Measurements from ENCODE around the gene ARHGEF10L.

Gene ARHGEF10L

DNA sequence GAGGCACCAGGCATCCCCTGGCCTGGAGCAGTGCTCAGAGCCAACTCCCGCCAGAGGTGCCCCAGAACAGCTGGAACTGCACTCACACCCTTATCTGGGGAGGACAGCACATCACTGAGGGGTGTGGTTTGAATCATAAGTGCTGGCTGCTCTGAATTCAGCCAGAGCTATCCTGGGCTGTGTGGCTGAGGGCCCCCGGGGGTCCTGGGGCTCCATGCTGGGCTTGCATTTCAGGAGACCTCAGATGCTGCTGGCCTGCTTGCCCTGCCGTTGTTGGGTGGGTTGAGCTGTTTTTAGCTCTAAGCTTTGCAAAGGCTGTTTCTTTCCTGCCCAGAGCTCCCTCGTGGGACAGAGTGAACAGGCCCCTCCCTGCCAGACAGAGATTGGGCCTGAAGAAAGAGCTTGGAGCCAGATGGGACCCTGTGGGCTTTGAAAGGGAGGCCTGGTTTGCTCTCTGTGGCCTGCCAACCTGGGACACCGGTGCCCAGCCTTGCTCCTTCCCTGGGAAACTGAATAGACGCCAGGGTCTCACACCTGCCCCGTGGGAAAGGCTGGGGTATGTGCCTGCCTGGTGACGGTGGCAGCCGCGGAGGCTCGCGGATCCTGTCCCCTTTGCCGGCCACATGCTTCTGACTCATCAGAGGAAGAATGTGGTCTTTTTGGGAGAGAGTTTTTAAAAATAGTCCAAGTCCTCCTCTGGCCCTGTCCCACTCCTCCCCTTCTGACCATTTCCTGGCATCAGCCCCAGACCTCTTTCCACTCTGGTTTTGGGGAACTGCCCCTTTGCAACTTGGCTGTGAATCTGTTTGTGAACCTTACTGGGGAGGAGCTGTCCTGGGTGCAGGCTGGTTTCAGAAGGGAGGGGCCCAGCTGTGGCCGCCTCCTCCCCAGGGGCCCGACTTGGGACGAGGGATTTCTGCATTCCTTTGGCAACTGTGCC lies 30.0 kb downstream of the ARHGEF10L start:
- no peak for DNase-seq

DNA sequence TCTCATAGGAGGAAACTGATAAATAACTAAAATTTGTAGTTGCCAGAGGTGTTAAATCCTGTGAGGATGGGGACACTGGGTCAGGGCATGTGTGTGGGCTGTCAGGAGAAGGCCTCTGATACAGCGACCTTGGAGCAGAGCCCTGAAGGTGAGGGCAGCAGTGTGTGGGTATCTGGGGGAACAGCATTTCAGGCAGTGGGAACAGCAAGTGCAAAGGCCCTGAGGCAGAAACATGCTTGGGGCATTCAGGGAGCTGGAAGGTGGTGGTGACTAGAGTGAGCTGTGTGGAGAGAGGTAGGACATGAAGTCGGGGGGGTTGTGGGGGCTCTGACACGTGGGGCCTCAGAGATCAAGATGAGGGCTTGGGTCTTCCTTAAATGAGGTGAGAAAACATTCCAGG lies 30.7 kb downstream of the ARHGEF10L start:
- no peak for DNase-seq

DNA sequence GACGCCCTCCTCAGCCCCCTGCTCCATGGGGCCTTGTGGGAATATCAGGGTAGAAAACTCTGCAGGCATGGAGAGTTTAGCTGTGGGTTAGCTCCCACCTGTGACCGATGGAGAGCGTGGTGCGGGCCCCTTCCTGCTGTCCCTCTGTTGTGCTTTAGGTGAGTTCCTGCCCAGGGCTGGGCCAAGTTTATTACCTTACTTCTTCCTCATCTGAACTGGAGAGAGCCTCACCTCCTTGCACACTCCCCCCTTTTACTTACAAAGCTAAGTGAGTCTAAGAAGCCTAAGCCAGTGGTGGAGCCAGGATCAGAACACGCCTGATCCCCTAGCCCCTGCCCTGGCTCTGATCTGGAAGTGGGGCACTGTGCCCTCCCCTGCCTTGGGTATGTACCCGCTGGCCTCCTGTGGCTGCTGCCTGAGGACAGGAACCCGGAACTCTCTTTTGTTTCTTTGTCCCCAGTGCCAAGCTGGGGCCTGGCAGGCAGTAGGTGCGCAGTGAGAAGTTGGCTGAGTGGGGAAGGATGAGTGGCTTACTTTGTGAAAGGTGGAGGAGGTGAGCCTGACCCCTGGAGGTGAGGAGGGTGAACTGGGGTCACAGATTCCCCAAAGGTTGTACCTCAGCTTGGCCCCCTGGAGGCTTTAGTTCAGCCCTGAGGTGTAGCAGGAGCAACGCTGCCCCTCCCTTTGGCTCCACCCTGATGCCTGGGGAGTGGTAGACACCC lies 32.9 kb downstream of the ARHGEF10L start:
- no peak for DNase-seq

DNA sequence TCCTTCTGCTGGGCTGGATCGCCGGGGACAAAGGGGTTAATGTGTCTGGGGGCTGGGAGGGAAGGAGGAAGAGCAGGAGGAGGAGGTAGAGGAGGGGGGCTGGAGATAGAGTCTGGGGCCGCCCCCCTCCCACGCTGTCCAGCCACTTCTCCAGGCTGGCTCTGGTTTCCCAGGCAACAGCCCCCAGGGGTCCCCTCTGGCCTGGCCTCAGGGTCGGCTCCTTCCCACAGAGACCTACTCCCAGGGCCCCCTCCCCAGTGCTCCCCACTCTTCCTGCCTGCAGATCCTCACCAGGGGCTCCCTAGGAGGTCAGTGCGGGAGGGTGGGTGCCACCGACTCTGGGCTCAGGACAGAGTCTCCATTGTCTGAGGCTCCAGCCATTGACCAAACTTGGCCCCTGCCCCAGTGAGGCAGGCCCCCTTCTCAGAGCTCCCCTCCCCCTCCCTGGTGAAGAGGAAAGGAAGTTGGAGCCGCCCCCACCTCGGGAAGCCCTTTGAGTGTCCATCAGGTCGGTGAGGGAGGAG lies 34.1 kb downstream of the ARHGEF10L start:
- no peak for DNase-seq

GRCh38 chr1:17574516-17574915 lies 35.0 kb downstream of the ARHGEF10L start:
- DNase-seq = no peak

DNA sequence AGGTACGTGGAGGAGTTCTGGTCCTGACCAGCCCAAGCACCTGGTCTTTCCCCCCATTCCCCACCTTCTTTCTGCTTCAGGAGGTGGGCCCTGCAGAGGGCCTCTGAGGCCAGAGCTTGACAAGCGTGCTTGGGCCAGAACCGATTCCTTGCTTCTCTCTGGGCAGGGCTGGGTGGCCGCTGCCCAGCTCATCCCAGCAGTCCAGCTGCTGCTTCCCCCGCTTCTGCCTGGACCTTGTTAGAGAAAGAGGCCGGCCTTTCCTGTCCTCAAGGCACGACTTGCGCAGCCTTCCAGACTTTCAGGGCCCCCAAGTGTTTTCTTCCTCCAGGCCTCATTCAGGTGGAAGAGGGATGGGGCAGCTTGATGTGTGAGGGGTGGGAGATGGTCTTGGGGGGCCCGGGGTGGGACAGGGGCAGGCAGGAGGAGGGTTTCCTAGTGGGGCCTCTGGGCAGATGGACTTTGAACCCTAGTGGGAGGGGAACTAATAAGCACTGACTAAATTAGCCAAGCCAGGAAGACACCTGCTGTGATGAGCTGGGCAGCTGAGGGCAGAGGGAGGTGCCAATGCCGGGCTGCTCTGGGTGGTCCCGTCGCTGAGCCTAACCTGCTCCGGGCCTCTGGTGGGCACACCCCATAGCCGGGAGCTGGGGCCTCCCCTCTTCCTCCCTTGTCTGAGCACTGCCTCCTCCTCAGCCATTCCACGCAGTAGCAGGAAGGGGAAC lies 36.5 kb downstream of the ARHGEF10L start:
- no peak for DNase-seq

DNA sequence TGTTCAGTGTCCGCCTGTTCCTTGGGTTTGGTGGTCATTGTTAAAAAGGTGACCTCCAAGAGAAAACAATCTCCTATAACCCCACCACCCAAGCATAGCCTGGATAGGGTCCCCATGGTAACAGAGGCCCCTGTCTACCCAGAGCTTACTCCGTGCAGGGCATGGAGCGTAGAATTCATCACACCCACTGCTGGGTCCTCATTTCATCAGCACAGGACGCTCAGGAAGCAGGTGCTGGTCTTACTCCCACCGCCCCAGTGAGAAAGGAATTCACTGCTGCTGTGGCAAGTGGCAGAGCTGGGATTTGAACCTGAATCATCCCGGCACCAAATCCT lies 37.0 kb downstream of the ARHGEF10L start:
- no peak for DNase-seq

DNA sequence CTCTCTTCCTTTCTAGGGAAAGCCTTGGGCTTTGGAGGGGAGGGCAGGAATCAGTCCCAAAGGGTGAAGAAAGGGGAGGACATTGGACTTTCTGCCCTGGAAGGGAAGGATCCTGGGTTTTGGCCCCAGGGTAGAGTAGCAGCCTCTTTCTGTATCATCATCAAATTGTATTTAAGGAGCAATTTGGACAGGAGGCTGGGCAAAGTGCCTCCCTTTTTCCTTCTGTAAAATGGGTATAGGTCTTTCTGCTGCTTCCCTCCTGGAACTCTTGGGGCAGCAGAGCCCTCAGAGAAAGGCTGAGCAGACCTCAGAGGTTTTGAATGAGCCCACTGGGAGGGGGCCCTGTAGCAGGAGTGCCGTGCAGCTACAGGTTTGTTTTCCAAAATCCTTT lies 38.4 kb downstream of the ARHGEF10L start:
- DNase-seq = no peak

GRCh38 chr1:17579951-17580939 lies 40.7 kb downstream of the ARHGEF10L start:
- DNase-seq = no peak

DNA sequence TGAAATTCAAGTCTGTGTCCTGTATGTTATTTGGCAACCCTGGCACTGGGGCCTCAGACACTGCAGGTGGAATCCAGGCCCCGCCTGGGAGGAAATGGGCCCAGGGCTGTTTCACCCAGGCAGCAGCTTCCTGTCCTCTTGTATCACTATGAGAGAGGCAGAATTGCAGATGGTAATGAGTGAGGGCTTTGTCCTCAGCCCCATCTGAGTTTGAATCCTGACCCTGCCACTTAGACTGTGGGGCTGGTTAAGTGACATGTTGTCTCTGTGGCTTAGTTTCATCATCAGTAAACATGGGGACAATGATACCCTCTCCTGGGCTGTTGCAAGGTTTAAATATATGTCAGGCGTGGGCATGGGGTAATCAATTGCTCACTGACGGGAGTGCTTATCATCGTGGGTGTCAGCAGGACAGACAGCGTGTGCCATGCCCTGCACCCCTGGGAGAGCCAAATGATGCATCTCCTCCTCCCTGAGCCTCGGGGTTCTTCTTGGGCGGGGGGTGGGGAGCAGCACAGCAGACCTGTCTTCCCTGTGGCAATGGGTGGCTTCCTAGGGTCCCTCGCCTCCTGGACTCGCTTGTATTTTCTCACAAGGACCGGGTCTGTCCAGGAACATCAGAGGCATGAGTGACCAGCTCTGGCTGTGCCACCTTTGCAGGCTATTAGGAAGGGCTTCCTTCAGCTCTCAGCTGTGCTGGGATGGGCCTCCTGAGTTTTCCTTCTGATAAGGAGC lies 42.1 kb downstream of the ARHGEF10L start:
- DNase-seq = no peak

GRCh38 chr1:17582124-17582774 lies 42.8 kb downstream of the ARHGEF10L start:
- no peak for DNase-seq

- DNase-seq = no peak
Observed at GRCh38 chr1:17584539-17584938, 45.0 kb downstream of the ARHGEF10L start.

GRCh38 chr1:17585266-17585987 lies 45.9 kb downstream of the ARHGEF10L start:
- DNase-seq = no peak

DNA sequence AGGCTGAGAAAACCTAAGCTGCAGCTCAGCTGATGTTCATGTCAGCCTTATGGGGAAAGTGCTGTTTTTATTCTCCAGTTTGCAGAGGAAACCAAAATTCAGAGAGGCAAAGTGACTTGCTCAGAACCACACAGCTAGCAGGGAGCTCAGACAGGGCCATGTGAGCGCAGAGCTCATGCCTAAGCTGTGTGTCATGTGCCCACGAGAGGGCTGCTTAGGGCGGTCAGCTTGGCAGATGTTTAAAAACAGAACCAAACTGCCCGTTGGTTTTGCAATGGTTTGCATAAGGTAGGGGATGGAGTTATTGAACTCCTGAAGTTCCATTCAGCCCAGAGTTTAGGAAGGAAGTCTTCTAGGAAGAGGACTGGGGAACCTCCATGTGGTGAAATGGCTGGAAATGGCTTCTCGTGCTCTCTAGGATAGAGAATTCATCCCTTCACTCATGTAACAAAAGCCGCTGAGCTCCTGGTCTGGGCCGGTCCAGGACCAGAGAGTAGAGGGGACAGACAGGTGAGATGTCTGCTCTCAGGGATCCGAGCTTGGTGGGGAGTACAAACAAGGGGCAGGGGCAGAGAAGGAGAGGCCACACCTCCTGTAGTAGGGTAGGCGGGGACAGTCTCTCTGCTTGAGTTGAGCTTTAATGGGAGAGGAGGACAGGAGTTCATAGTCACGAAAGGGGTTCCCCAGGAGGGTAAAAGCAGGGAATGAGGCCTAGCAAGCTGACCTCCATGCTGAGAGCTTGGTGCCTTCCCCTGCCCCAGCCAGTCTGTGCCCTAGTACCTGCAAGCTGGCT lies 46.9 kb downstream of the ARHGEF10L start:
- no peak for DNase-seq

DNA sequence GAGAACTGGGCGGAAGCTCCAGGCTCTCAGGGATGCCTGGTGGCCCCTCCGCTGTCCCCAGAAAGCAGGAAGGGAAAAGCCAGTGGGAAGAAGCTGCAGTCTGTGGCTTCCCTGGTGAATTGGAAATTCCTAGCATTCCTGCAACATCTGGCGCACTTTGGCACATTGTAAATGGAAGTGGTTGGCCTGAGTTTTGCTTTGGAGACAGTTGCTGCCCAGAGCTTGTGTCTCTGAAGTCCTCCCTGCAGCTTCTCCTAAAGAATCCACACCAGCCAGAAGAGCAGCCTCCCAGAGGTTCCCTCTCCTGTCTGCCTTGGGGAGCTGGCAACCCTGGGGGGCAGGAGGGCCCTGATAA lies 48.2 kb downstream of the ARHGEF10L start:
- DNase-seq = no peak

GRCh38 chr1:17588048-17588871 lies 48.8 kb downstream of the ARHGEF10L start:
- DNase-seq = no peak

DNA sequence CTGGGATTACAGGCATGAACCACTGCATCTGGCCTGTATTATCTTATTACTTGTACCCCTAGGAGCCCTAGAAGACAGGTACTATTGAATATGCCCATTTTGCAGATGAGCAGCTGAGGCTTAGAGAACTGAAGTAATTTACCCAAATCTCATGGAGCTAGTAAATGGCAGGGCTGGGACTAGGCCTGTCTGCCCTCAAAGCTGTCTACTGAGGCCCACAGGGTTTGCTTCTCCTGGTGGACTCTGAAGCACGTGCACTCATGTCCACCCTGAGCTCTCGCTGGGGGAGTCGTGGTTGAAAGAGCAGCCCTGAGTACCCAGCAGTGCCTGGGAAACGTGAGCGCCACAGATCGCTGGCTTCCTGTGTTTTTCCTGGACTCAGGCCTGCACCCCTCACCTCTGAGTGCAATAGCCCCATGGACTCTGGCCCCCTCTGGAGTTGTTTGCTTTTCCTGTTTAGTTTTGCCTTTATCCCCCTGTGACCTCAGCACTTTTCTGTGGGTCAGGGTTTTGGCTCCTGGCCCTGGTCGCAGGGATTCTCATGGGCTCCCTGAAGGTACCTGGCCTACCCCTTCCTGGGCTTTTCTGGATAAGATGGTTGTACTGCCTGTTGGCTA lies 52.4 kb downstream of the ARHGEF10L start:
- DNase-seq = no peak

DNA sequence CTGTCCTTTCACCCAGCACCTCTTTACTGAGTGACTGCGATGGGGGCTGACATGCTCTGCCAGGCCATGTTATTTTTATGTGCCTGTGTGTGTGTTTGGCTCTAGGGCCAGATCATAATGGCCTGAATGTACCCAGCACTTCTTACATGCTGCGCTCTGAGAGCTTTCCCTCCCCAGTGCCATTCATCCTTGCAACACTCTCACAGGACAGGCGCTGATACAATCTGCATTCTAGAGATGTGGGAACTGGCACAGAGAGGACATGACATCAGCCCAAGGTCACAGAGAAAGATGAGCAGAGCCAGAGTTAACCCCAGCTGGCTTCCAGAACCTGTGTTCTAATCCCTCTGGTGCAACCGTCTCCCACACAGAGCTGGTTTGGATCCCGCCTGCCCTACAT lies 54.5 kb downstream of the ARHGEF10L start:
- DNase-seq = no peak
